Lower lobe of right lung (tissue), 2 donors: Measurements from ENCODE around the gene UBE2G1. TPM values are rescaled to one million over a fixed set of nuclear protein-coding genes. Genes with fewer than 3 reads are reported as not detected.
A peak's percentile ranks its signal among the peaks of the same experiment; 100 is the strongest.

ENCODE experiments used
- ATAC-seq, 2 donors: fragments of 200-7000 bp; cut with Tn5 transposase; one replicate each; pipeline ENCODE4 v1.9.1; 2020 to 2022; ENCODE audit warnings: mild to moderate bottlenecking in 2 of 2, moderate library complexity in 2 of 2
- DNase-seq: peaks from one replicate; pipeline ENCODE4 v3.0.0-alpha.2; 2020
- H3K27ac ChIP-seq: fragments of 200-600 bp; one replicate; pipeline ENCODE4 v1.8.0; 2022
- H3K27me3 ChIP-seq: fragments of 200-600 bp; one replicate; pipeline ENCODE4 v1.8.0; 2022; ENCODE audit warnings: low read depth
- H3K36me3 ChIP-seq: fragments of 200-600 bp; one replicate; pipeline ENCODE4 v1.8.0; 2022; ENCODE audit warnings: mild to moderate bottlenecking
- H3K4me1 ChIP-seq: fragments of 200-600 bp; one replicate; pipeline ENCODE4 v1.8.0; 2022
- H3K4me3 ChIP-seq: fragments of 200-600 bp; one replicate; pipeline ENCODE4 v1.8.0; 2022; ENCODE audit warnings: mild to moderate bottlenecking
- H3K9me3 ChIP-seq: fragments of 200-600 bp; one replicate; pipeline ENCODE4 v1.8.0; 2022
- CTCF ChIP-seq: fragments of 200-600 bp; IDR thresholded peaks from one replicate; pipeline ENCODE4 v1.8.0; 2022; ENCODE audit warnings: antibody characterized with exemption, mild to moderate bottlenecking
- intact Hi-C: fragments of 100-400 bp; cut with DNase I; formaldehyde crosslinking; loops from one replicate; pipeline ENCODE4 v1.11.0; 2022
- total RNA-seq: library from RNA; stranded (reverse); fragmentation: NEBNext Ultra II Directional; extraction: Animal tissue kit (Norgen Biotek cat#: 25700); gene quantifications from one replicate; pipeline ENCODE4 v1.2.1, GENCODE V29; 2021
- donor health status: DM: no; HTN: yes; CAD: no; lungs with severe emphysema.

Gene UBE2G1
- total RNA-seq, 1 donor from 2014 or later = 42.5 TPM

GRCh38 chr17:4317610-4318009 lies 48.9 kb downstream of the UBE2G1 start:
- TF ChIP-seq CTCF = no peak
- Histone ChIP-seq H3K27me3 (no peaks in the 10 kb centered on the region), H3K4me1 (peaks cover 35% of the 10 kb centered on the region), H3K4me3 (no peak overlapping the region), H3K36me3 (no peaks in the 10 kb centered on the region), H3K27ac (no peak overlapping the region), H3K9me3 (no peaks in the 10 kb centered on the region)
- DNase-seq = no peak
- no peak for ATAC-seq
- intact Hi-C loops = no loop called here

GRCh38 chr17:4316648-4317047 lies 49.8 kb downstream of the UBE2G1 start:
- no peak overlapping the region for H3K4me3 ChIP-seq
- H3K9me3 ChIP-seq = no peaks in the 10 kb centered on the region
- DNase-seq (no peak), ATAC-seq (no peak)
- no peak for TF ChIP-seq CTCF
- H3K4me1 ChIP-seq = peaks cover 36% of the 10 kb centered on the region
- intact Hi-C loops = no loop called here
- no peak overlapping the region for H3K27ac ChIP-seq
- no peaks in the 10 kb centered on the region for H3K36me3 ChIP-seq
- no peaks in the 10 kb centered on the region for H3K27me3 ChIP-seq

GRCh38 chr17:4314618-4315017 lies 51.9 kb downstream of the UBE2G1 start:
- no peak for TF ChIP-seq CTCF
- Histone ChIP-seq H3K9me3 (no peaks in the 10 kb centered on the region), H3K27me3 (no peaks in the 10 kb centered on the region), H3K4me3 (no peak overlapping the region), H3K27ac (no peak overlapping the region), H3K36me3 (no peaks in the 10 kb centered on the region), H3K4me1 (peaks cover 54% of the 10 kb centered on the region)
- ATAC-seq (no peak), DNase-seq (no peak)
- intact Hi-C loops = no loop called here

- Histone ChIP-seq H3K36me3 (no peaks in the 10 kb centered on the region), H3K27me3 (no peaks in the 10 kb centered on the region), H3K4me1 (peaks cover 58% of the 10 kb centered on the region), H3K27ac (no peak overlapping the region), H3K9me3 (no peaks in the 10 kb centered on the region), H3K4me3 (no peak overlapping the region)
- no peak for TF ChIP-seq CTCF
- intact Hi-C loops = no loop called here
- ATAC-seq (no peak), DNase-seq (no peak)
Measured at GRCh38 chr17:4314179-4314578, 52.3 kb downstream of the UBE2G1 start.

GRCh38 chr17:4313221-4314114 lies 53.0 kb downstream of the UBE2G1 start:
- peaks cover 61% of the 10 kb centered on the region for H3K4me1 ChIP-seq
- no peaks in the 10 kb centered on the region for H3K9me3 ChIP-seq
- peak overlapping the region; percentile 26 for H3K27ac ChIP-seq
- no peak for TF ChIP-seq CTCF
- ATAC-seq (peak; percentile 42 to 47), DNase-seq (no peak)
- no peaks in the 10 kb centered on the region for H3K36me3 ChIP-seq
- peak overlapping the region; percentile 6 for H3K4me3 ChIP-seq
- H3K27me3 ChIP-seq = no peaks in the 10 kb centered on the region
- intact Hi-C loops = no loop called here
